OCI-LY1 (cell line): Measurements from ENCODE around the gene CCDC92.

ENCODE experiments used
- H2AFZ ChIP-seq: fragments of 200-600 bp; sonication (generic), shearing (Covaris generic); 2 replicates; pipeline ENCODE4 v1.6.0; 2014; ENCODE audit warnings: antibody characterized with exemption, mild to moderate bottlenecking, low read length
- H3F3A ChIP-seq: fragments of 200-600 bp; sonication (generic), shearing (Covaris generic); 2 replicates; pipeline ENCODE4 v1.6.0; 2014; ENCODE audit warnings: mild to moderate bottlenecking, antibody characterized with exemption, low read length, moderate library complexity; ENCODE audit not compliant: insufficient read depth
- H3K27ac ChIP-seq: fragments of 200-600 bp; sonication (generic); 2 replicates; pipeline ENCODE4 v1.5.1; 2014; ENCODE audit warnings: low read length, mixed run types, mild to moderate bottlenecking, low read depth; ENCODE audit not compliant: poor library complexity, severe bottlenecking
- H3K27me3 ChIP-seq: fragments of 200-600 bp; sonication (generic); 2 replicates; pipeline ENCODE4 v1.6.0; 2014; ENCODE audit warnings: antibody characterized with exemption, mild to moderate bottlenecking, low read length, moderate library complexity; ENCODE audit not compliant: insufficient read depth
- H3K36me3 ChIP-seq: fragments of 200-600 bp; sonication (generic); 2 replicates; pipeline ENCODE4 v1.6.1; 2014; ENCODE audit warnings: mild to moderate bottlenecking, antibody characterized with exemption, low read length, moderate library complexity, mixed read lengths; ENCODE audit not compliant: insufficient read depth
- H3K4me1 ChIP-seq: fragments of 200-600 bp; sonication (generic); 2 replicates; pipeline ENCODE4 v1.5.1; 2014; ENCODE audit warnings: mild to moderate bottlenecking, low read length, moderate library complexity; ENCODE audit not compliant: insufficient read depth, severe bottlenecking
- H3K4me2 ChIP-seq: fragments of 200-600 bp; sonication (generic), shearing (Covaris generic); 2 replicates; pipeline ENCODE4 v1.6.1; 2014; ENCODE audit warnings: low read length
- H3K4me3 ChIP-seq: fragments of 200-600 bp; sonication (generic); 2 replicates; pipeline ENCODE4 v1.5.1; 2014; ENCODE audit warnings: low read length, low read depth, mild to moderate bottlenecking, mixed read lengths; ENCODE audit not compliant: poor library complexity, severe bottlenecking
- H3K79me2 ChIP-seq: fragments of 200-600 bp; shearing (Covaris generic); 2 replicates; pipeline ENCODE4 v1.6.1; 2016; ENCODE audit warnings: mixed run types, low read length, mixed read lengths; ENCODE audit not compliant: insufficient read depth
- H3K9ac ChIP-seq: fragments of 200-600 bp; sonication (generic), shearing (Covaris generic); 2 replicates; pipeline ENCODE4 v1.6.1; 2014; ENCODE audit warnings: mild to moderate bottlenecking, low read length, mixed read lengths
- H3K9me2 ChIP-seq: fragments of 200-600 bp; sonication (generic), shearing (Covaris generic); 2 replicates; pipeline ENCODE4 v1.6.1; 2014; ENCODE audit warnings: low read depth, mild to moderate bottlenecking, low read length, mixed read lengths
- H3K9me3 ChIP-seq: fragments of 200-600 bp; shearing (Covaris generic); 2 replicates; pipeline ENCODE4 v1.6.1; 2014; ENCODE audit warnings: low read length, mixed read lengths
- H4K20me1 ChIP-seq: fragments of 200-600 bp; sonication (generic), shearing (Covaris generic); 2 replicates; pipeline ENCODE4 v1.6.0; 2016; ENCODE audit warnings: mild to moderate bottlenecking, low read length; ENCODE audit not compliant: insufficient read depth
- EZH2 ChIP-seq: fragments of 200-600 bp; sonication (generic), shearing (Covaris generic); IDR thresholded peaks from 2 replicates; pipeline ENCODE4 v1.8.0; 2017; ENCODE audit warnings: borderline replicate concordance, mixed run types, mild to moderate bottlenecking, antibody characterized with exemption, low read length, moderate library complexity, mixed read lengths
- TF ChIP-seq, protein P1 (sequence below): fragments of 200-600 bp; sonication (generic), shearing (Covaris generic); IDR thresholded peaks from 2 replicates; pipeline ENCODE4 v1.5.1; 2017; ENCODE audit warnings: mild to moderate bottlenecking, antibody characterized with exemption, low read length, moderate library complexity, mixed read lengths

CCDC92 gene

DNA sequence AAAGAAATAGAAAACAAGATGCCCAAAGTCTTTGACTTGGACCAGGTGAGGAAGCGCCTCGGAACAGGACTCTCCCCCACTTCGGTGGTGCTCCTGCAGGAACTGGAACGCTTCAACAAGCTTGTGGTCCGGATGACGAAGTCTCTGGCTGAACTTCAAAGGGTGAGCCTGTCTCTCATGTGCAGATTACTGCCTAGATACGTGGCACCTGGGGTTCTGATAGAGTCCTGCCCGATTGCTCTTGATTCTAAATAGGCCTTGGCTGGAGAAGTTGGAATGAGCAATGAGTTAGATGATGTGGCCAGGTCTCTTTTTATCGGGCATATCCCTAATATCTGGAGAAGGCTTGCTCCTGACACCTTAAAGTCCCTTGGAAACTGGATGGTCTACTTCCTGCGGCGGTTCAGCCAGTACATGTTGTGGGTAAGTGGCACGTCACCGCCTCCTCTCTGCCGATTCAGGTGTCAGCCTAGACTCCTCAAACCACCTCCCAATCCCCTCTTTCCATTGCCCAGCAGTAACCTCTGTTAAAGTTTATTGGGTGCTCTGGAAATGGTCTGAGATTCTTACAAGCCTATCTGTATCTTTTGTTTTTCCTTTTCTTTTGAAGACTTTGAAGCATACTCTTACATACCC is 40.8 kb downstream of the CCDC92 start:
- Histone ChIP-seq H3F3A (no peaks in the 10 kb centered on the region), H3K27ac (no peak overlapping the region), H2AFZ (no peak overlapping the region), H3K4me1 (no peaks in the 10 kb centered on the region), H3K9me2 (no peaks in the 10 kb centered on the region), H3K27me3 (0 out of 2 replicates have a peak, but pooled peaks cover 6% of the 10 kb centered on the region), H3K4me2 (no peak overlapping the region), H3K9ac (no peak overlapping the region), H4K20me1 (no peaks in the 10 kb centered on the region), H3K9me3 (no peaks in the 10 kb centered on the region), H3K4me3 (no peak overlapping the region), H3K36me3 (no peaks in the 10 kb centered on the region), H3K79me2 (no peaks in the 10 kb centered on the region)
- TF ChIP-seq, protein P1, sequence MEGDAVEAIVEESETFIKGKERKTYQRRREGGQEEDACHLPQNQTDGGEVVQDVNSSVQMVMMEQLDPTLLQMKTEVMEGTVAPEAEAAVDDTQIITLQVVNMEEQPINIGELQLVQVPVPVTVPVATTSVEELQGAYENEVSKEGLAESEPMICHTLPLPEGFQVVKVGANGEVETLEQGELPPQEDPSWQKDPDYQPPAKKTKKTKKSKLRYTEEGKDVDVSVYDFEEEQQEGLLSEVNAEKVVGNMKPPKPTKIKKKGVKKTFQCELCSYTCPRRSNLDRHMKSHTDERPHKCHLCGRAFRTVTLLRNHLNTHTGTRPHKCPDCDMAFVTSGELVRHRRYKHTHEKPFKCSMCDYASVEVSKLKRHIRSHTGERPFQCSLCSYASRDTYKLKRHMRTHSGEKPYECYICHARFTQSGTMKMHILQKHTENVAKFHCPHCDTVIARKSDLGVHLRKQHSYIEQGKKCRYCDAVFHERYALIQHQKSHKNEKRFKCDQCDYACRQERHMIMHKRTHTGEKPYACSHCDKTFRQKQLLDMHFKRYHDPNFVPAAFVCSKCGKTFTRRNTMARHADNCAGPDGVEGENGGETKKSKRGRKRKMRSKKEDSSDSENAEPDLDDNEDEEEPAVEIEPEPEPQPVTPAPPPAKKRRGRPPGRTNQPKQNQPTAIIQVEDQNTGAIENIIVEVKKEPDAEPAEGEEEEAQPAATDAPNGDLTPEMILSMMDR = no peak
- no peak for TF ChIP-seq EZH2

DNA sequence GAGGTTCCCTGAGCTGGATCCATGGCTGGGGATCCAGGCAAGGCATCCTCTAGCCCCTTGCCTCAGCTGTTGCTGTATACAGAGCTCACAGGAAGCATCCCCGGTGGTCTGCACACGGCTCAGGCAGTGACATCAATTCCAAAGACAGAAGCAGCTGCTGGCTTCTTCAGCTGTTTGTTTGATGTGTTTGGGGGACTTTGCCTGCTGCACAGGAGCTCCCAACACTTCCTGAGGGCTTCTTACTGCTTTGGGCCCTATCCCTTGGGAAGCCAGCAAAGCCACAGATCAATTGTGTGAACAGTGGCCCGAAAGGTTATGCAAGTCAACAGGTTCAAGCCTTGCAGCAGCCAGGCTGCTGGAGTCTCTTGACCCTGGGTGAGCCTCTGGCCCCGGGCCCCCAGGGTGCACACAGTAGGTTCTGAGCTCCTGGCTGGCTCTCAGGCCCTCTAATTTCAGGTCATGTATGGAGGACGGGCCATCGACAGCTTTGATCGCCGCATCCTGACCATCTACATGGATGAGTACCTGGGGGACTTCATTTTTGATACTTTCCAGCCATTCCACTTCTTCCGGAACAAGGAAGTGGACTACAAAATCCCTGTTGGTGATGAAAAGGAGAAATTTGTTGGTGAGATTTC is 42.6 kb downstream of the CCDC92 start:
- Histone ChIP-seq H3K9me2 (no peaks in the 10 kb centered on the region), H3K27ac (no peak overlapping the region), H3K4me2 (no peak overlapping the region), H3K9ac (no peak overlapping the region), H3K9me3 (no peaks in the 10 kb centered on the region), H2AFZ (no peak overlapping the region), H3K27me3 (0 out of 2 replicates have a peak, but pooled peaks cover 6% of the 10 kb centered on the region), H3F3A (no peaks in the 10 kb centered on the region), H4K20me1 (no peaks in the 10 kb centered on the region), H3K79me2 (no peaks in the 10 kb centered on the region), H3K36me3 (no peaks in the 10 kb centered on the region), H3K4me3 (no peak overlapping the region), H3K4me1 (no peaks in the 10 kb centered on the region)
- TF ChIP-seq EZH2 = no peak
- TF ChIP-seq, protein P1 = no peak

- H3K9ac ChIP-seq = no peak overlapping the region
- no peaks in the 10 kb centered on the region for H3K4me1 ChIP-seq
- no peaks in the 10 kb centered on the region for H3K9me3 ChIP-seq
- H2AFZ ChIP-seq = no peak overlapping the region
- H3K4me3 ChIP-seq = no peak overlapping the region
- no peak overlapping the region for H3K27ac ChIP-seq
- TF ChIP-seq, protein P1 = no peak
- TF ChIP-seq EZH2 = no peak
- no peaks in the 10 kb centered on the region for H3K79me2 ChIP-seq
- no peak overlapping the region for H3K4me2 ChIP-seq
- H3K27me3 ChIP-seq = 0 out of 2 replicates have a peak, but pooled peaks cover 6% of the 10 kb centered on the region
- H3F3A ChIP-seq = no peaks in the 10 kb centered on the region
- no peaks in the 10 kb centered on the region for H4K20me1 ChIP-seq
- no peaks in the 10 kb centered on the region for H3K36me3 ChIP-seq
- H3K9me2 ChIP-seq = no peaks in the 10 kb centered on the region
Observed at GRCh38 chr12:123928897-123929296, 43.7 kb downstream of the CCDC92 start.
